Activated CD8-positive, alpha-beta memory T cell treated with anti-CD3 and anti-CD28 coated beads for 4 hours (primary cell): ENCODE measurements around the gene KPNB1.

ENCODE experiments used
- DNase-seq, 2 donors: peaks; one replicate each; pipeline ENCODE4 v3.0.0-alpha.2; 2020; ENCODE audit warnings: low read depth in 2 of 2

The KPNB1 gene

DNA sequence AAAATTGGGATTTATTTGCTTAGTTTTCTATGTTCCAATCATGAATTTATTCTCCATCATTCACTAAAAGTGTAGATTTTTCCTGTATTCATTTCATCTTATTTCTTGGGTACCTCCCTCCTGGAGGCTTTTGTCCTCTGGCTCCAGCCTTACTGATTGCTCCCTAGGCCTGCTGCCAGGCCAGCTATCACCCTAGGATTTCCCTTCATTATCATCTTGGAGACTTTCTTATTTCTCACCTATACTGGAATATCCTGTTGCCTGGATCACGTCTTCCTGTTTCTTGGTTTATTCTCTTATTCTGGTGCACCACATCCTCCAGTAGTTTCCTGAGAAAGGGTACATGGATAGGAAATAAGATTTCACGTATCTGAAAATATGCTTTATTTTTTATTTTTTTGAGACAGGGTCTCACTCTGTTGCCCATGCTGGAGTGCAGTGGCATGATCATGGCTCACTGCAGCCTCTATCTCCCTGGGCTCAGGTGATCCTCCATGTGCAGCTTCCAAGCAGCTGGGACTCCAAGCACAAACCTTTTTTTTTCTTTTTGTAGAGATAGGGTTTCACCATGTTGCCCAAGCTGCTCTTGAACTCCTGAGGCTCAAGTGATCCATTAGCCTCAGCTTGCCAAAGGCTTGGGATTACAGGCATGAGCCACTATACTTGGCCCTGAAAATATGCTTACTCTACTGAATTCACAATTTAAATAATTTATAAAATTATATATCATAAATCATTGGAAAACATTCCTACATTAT is 13.3 kb upstream of the KPNB1 start:
- DNase-seq, result no peak

GRCh38 chr17:47638903-47639302 is 10.8 kb upstream of the KPNB1 start:
- no peak for DNase-seq

- DNase-seq, result no peak
Observed at GRCh38 chr17:47640076-47640475, 9.6 kb upstream of the KPNB1 start.

DNA sequence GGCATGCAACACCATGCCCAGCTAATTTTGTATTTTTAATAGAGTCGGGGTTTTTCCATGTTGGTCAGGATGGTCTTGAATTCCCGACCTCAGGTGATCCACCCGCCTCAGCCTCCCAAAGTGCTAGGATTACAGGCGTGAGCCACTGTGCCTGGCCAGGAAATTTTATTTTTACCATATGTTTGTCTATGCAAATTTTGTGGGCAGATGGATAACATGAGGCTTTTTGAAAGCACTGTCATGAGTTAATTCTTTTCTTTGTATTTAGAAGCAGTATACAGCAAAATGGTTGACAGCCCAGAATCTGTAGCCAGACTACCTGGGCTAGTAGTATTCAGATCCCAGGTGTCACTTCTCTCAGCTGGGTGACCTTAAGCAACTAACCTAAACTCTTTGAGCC is 8.5 kb upstream of the KPNB1 start:
- no peak for DNase-seq

DNA sequence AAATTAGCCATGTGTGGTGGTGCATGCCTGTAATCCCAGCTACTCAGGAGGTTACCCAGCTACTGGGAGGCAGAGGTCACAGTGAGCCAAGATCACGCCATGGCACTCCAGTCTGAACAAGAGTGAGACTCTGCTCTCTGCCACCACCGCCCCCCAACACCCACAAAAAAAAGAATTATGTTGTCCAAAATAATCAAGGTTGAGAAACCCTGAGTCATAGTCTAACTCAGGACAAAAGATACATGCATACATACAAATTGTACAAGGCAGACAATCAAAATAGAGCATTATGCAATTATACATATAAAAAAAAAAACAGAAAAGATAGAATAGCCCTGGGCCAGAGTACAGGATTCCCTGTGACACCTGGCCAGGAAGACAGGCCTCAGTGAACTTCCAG is 6.6 kb upstream of the KPNB1 start:
- DNase-seq, result no peak

- DNase-seq, result no peak
Observed at GRCh38 chr17:47644324-47644723, 5.4 kb upstream of the KPNB1 start.

GRCh38 chr17:47649972-47650524 is 329 bp downstream of the KPNB1 start:
- DNase-seq, result no peak

- DNase-seq, result peak; percentile 86 to 91
Observed at GRCh38 chr17:47650525-47651522, 1.1 kb downstream of the KPNB1 start.

DNA sequence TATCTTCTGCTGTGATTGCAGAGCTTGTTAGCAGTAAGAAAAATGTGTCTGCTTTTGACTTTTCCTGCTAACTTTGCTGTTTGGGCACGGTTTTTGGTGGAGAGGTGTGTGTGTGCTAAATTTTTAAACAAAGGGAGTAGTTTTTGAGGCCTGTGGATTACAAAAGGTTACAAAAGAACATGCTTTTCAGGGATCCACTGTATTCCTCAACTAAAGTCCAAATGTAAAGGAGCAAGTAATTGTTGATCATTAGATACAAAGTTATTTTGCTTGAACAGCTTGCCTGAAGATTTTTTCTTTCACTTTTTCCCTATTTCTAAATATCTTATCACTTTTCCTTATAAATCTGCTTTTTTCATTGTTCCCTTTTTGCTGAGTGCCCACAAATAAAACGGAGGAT is 2.0 kb downstream of the KPNB1 start:
- no peak for DNase-seq

DNA sequence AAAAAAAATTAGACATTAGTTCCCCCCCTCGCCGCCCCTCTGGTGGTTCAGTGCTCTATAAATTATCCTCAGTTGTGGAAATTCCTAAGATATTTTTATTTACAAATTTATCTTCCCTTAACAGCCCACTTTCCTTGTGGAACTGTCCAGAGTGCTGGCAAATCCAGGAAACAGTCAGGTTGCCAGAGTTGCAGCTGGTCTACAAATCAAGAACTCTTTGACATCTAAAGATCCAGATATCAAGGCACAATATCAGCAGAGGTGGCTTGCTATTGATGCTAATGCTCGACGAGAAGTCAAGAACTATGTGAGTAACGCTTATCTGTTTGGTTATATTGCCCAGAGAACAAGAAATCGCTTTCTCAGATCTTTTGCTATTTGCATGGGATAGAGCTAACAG is 2.9 kb downstream of the KPNB1 start:
- no peak for DNase-seq

GRCh38 chr17:47653442-47653841 is 3.7 kb downstream of the KPNB1 start:
- DNase-seq, result no peak

GRCh38 chr17:47654991-47655390 is 5.3 kb downstream of the KPNB1 start:
- no peak for DNase-seq

DNA sequence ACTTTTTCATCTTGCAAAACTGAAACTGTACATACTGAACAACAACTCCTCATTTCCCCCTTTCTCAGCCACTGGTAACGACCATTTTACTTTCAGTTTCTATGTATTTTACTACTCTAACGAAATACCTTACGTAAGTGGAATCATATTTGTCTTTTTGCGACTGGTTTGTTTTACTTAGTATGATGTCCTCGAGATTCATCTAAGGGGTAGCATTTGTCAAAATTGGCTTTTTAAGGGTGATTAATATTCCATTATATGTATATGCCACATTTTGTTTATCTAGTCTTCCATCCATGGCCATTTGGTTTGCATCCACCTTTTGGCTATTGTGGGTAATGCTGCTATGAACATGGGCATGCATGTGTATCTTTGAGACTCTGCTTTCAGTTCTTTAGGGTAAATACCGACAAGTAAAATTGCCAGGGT is 10.4 kb downstream of the KPNB1 start:
- DNase-seq, result no peak

GRCh38 chr17:47663912-47664623 is 14.3 kb downstream of the KPNB1 start:
- peak; percentile 18 to 41 for DNase-seq

DNA sequence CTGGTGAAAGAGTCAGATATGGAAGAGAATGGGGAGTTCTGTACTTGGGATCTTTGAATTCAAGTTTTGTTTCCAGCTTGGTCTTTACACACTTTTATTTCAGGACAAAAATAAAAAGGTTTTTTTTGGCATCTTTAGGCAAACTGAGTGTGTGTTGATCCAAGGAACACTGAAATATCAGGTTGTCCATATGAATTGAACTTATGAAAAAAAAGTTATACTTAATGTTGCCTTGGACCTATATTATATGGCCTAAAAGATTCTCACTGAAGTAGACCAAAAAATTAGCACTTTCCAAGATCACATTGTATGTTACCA is 14.9 kb downstream of the KPNB1 start:
- DNase-seq, result no peak

GRCh38 chr17:47665655-47666054 is 15.9 kb downstream of the KPNB1 start:
- no peak for DNase-seq

DNA sequence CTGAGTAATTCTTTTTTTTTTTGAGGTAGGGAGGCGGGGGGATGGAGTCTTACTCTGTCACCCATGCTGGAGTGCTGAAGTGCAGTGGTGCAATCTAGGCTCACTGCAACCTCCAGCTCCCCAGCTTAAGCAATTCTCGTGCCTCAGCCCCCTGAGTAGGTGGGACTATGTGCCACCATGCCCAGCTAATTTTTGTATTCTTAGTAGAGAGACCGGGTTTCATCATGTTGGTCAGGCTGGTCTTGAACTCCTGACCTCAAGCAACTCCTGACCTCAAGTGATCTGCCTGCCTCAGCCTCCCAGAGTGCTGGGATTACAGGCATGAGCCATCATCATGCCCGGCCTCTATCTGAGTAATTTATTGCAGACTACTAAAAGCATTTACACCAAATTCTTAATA is 19.4 kb downstream of the KPNB1 start:
- DNase-seq, result no peak

GRCh38 chr17:47670064-47670463 is 20.3 kb downstream of the KPNB1 start:
- DNase-seq, result no peak

GRCh38 chr17:47674499-47674898 is 24.8 kb downstream of the KPNB1 start:
- no peak for DNase-seq

DNA sequence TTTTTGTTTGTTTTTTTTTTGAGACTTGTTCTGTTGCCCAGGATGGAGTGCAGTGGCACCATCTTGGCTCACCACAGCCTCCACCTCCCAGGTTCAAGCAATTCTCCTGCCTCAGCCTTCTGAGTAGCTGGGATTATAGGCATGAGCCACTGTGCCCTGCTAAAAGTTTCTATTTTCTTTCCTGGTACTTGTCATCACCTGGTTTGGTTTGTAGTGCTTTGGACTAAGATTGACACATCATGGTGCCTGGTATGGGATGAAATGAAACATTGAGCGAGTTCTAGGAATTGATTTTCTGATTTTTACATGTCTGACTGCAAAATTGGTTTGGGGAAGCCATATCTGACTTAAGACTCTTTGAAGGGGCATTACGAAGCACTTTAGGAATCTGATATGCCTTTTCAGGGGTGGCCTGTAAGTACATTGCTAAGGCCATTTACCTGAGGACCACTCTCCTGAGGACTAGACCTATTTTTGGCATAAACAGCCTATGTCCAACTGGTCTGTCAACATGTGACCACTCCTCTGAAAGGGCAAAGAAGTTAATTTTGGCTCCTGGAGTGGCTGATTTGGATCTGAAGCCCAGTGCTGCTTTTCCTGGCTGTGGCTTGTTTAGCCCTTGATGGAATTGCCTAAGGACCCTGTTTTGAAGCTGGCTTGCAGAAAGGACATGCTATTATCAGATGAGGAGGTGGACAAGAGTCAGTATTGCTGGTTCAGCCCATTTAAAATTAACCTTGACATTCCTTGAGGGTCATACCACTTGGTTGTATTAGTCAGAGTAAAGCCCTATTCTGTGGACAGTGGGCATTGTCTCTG is 25.9 kb downstream of the KPNB1 start:
- DNase-seq, result no peak

GRCh38 chr17:47676199-47676472 is 26.4 kb downstream of the KPNB1 start:
- DNase-seq, result no peak
